Measurements from ENCODE around the gene SPDYE3. TPM values are rescaled to one million over a fixed set of nuclear protein-coding genes. Genes with fewer than 3 reads are reported as not detected.
A peak's percentile ranks its signal among the peaks of the same experiment; 100 is the strongest.
"Not testable (repeated sequence)": the region's sequence is repeated elsewhere in the genome, so short reads cannot be mapped to it uniquely, and the experiment has no call there.

The SPDYE3 gene
- total and polyA plus RNA-seq, 2 of the 13 experiments (the other 11 are each of a cell fraction or from before 2014, with no cell fraction given): not detected

GRCh38 chr7:100282069-100282608 lies 25.4 kb upstream of the SPDYE3 start:
- FAIRE-seq; POLR2A ChIA-PET; CTCF ChIA-PET (ENCODE audit: low intra/inter-chr PET ratio, low total read pairs): not testable (repeated sequence)

GRCh38 chr7:100283147-100283546 lies 24.4 kb upstream of the SPDYE3 start:
- CTCF ChIA-PET (ENCODE audit: low intra/inter-chr PET ratio, low total read pairs); H3K9ac ChIP-seq (ENCODE audit: insufficient read depth, low read depth, low read length); H4K20me1 ChIP-seq (ENCODE audit: insufficient read depth, low read length); BruUV-seq (replicated peaks); FAIRE-seq; H3K79me2 ChIP-seq (ENCODE audit: insufficient read depth, low read length); H3K27me3 ChIP-seq (ENCODE audit: control insufficient read depth in 1 of 2, insufficient read depth in 2 of 2, low read length in 2 of 2); ATAC-seq; intact Hi-C loops (cut with micrococcal nuclease; ENCODE audit: unreplicated experiment); DNase-seq (ENCODE audit: low spot score); H3K4me2 ChIP-seq (ENCODE audit: low read depth, low read length); H3K4me1 ChIP-seq (ENCODE audit: insufficient read depth, low read length); H3K4me3 ChIP-seq (replicated peaks in 1 of 3; ENCODE audit: insufficient read depth in 1 of 3, low read depth in 2 of 3, low read length in 3 of 3); in situ Hi-C loops (cut with HindIII; ENCODE audit: extremely low pct_ligation_motif_present, low pct_unique_long_range_greater_than_20kb); H2AFZ ChIP-seq (ENCODE audit: low read length); H3K9me3 ChIP-seq (ENCODE audit: low read length); H3K36me3 ChIP-seq (replicated peaks in 1 of 2; ENCODE audit: control insufficient read depth in 1 of 2, insufficient read depth in 2 of 2, low read length in 2 of 2); H3K27ac ChIP-seq (ENCODE audit: extremely low read length, insufficient read depth, low read length); POLR2A ChIA-PET: not testable (repeated sequence)
- 100% methylated on average over 1 of the region's 8 CpGs for WGBS (ENCODE audit: low lambda C conversion rate)

More at GRCh38 chr7:100282069-100282608, 25.4 kb upstream of the SPDYE3 start:
- H3K9ac ChIP-seq (ENCODE audit: insufficient read depth, low read depth, low read length); H3K4me2 ChIP-seq (ENCODE audit: low read depth, low read length); BruUV-seq (replicated peaks); H3K36me3 ChIP-seq (replicated peaks in 1 of 2; ENCODE audit: control insufficient read depth in 1 of 2, insufficient read depth in 2 of 2, low read length in 2 of 2); H3K27ac ChIP-seq (ENCODE audit: extremely low read length, insufficient read depth, low read length); H3K27me3 ChIP-seq (ENCODE audit: control insufficient read depth in 1 of 2, insufficient read depth in 2 of 2, low read length in 2 of 2); H3K79me2 ChIP-seq (ENCODE audit: insufficient read depth, low read length); in situ Hi-C loops (cut with HindIII; ENCODE audit: extremely low pct_ligation_motif_present, low pct_unique_long_range_greater_than_20kb); H3K4me3 ChIP-seq (replicated peaks in 1 of 3; ENCODE audit: insufficient read depth in 1 of 3, low read depth in 2 of 3, low read length in 3 of 3); DNase-seq (ENCODE audit: low spot score); H2AFZ ChIP-seq (ENCODE audit: low read length); intact Hi-C loops (cut with micrococcal nuclease; ENCODE audit: unreplicated experiment); H4K20me1 ChIP-seq (ENCODE audit: insufficient read depth, low read length); H3K4me1 ChIP-seq (ENCODE audit: insufficient read depth, low read length); ATAC-seq; H3K9me3 ChIP-seq (ENCODE audit: low read length): not testable (repeated sequence)
- WGBS (ENCODE audit: low lambda C conversion rate): 97% methylated on average over 3 of the region's 3 CpGs
- TF ChIP-seq PCBP1 (IDR thresholded peaks at IDR 0.05; ENCODE audit: borderline replicate concordance, low read depth, low read length) (0 out of 2 replicates have a peak, but pooled peaks have one; percentile 31), HNRNPK (IDR thresholded peaks at IDR 0.05; ENCODE audit: low read depth, low read length, poor library complexity, severe bottlenecking) (peak; percentile 43)

GRCh38 chr7:100287191-100287969 lies 20.1 kb upstream of the SPDYE3 start:
- H3K79me2 ChIP-seq (ENCODE audit: insufficient read depth, low read length); ATAC-seq; in situ Hi-C loops (cut with HindIII; ENCODE audit: extremely low pct_ligation_motif_present, low pct_unique_long_range_greater_than_20kb); POLR2A ChIA-PET; BruUV-seq (replicated peaks); DNase-seq (ENCODE audit: low spot score); FAIRE-seq; H4K20me1 ChIP-seq (ENCODE audit: insufficient read depth, low read length); H3K9me3 ChIP-seq (ENCODE audit: low read length); H3K9ac ChIP-seq (ENCODE audit: insufficient read depth, low read depth, low read length); H3K36me3 ChIP-seq (replicated peaks in 1 of 2; ENCODE audit: control insufficient read depth in 1 of 2, insufficient read depth in 2 of 2, low read length in 2 of 2); CTCF ChIA-PET (ENCODE audit: low intra/inter-chr PET ratio, low total read pairs); H3K4me3 ChIP-seq (replicated peaks in 1 of 3; ENCODE audit: insufficient read depth in 1 of 3, low read depth in 2 of 3, low read length in 3 of 3); intact Hi-C loops (cut with micrococcal nuclease; ENCODE audit: unreplicated experiment); H3K27me3 ChIP-seq (ENCODE audit: control insufficient read depth in 1 of 2, insufficient read depth in 2 of 2, low read length in 2 of 2); H2AFZ ChIP-seq (ENCODE audit: low read length); H3K4me2 ChIP-seq (ENCODE audit: low read depth, low read length); H3K4me1 ChIP-seq (ENCODE audit: insufficient read depth, low read length); H3K27ac ChIP-seq (ENCODE audit: extremely low read length, insufficient read depth, low read length): not testable (repeated sequence)
- WGBS (ENCODE audit: low lambda C conversion rate): 100% methylated on average over 1 of the region's 6 CpGs

- H3K4me2 ChIP-seq (ENCODE audit: low read depth, low read length); ATAC-seq; intact Hi-C loops (cut with micrococcal nuclease; ENCODE audit: unreplicated experiment); H4K20me1 ChIP-seq (ENCODE audit: insufficient read depth, low read length); H3K9ac ChIP-seq (ENCODE audit: insufficient read depth, low read depth, low read length); H3K4me3 ChIP-seq (replicated peaks in 1 of 3; ENCODE audit: insufficient read depth in 1 of 3, low read depth in 2 of 3, low read length in 3 of 3); H3K27me3 ChIP-seq (ENCODE audit: control insufficient read depth in 1 of 2, insufficient read depth in 2 of 2, low read length in 2 of 2); H2AFZ ChIP-seq (ENCODE audit: low read length); CTCF ChIA-PET (ENCODE audit: low intra/inter-chr PET ratio, low total read pairs); DNase-seq (ENCODE audit: low spot score); H3K79me2 ChIP-seq (ENCODE audit: insufficient read depth, low read length); H3K36me3 ChIP-seq (replicated peaks in 1 of 2; ENCODE audit: control insufficient read depth in 1 of 2, insufficient read depth in 2 of 2, low read length in 2 of 2); H3K4me1 ChIP-seq (ENCODE audit: insufficient read depth, low read length); H3K27ac ChIP-seq (ENCODE audit: extremely low read length, insufficient read depth, low read length); H3K9me3 ChIP-seq (ENCODE audit: low read length); POLR2A ChIA-PET; FAIRE-seq; BruUV-seq (replicated peaks); in situ Hi-C loops (cut with HindIII; ENCODE audit: extremely low pct_ligation_motif_present, low pct_unique_long_range_greater_than_20kb): not testable (repeated sequence)
- 89% methylated on average over 3 of the region's 3 CpGs for WGBS (ENCODE audit: low lambda C conversion rate)
These were observed 19.2 kb upstream of the SPDYE3 start for GRCh38 chr7:100288258-100288657.

Measured in HepG2 (cell line).